KOPT-K1 (cell line): ENCODE measurements around the gene FSTL4.
"Not testable (repeated sequence)": the region's sequence is repeated elsewhere in the genome, so short reads cannot be mapped to it uniquely, and the experiment has no call there.

Source experiments
- H3K27ac ChIP-seq: fragments of 200-600 bp; sonication (generic); 2 replicates; pipeline ENCODE4 v1.5.1; 2016; ENCODE audit warnings: antibody characterized with exemption, mild to moderate bottlenecking, low read depth, low read length; ENCODE audit not compliant: poor library complexity, severe bottlenecking
- H3K36me3 ChIP-seq: fragments of 200-600 bp; sonication (generic); 2 replicates; pipeline ENCODE4 v1.5.1; 2017; ENCODE audit warnings: antibody characterized with exemption, mild to moderate bottlenecking, low read length, moderate library complexity; ENCODE audit not compliant: insufficient read depth
- H3K9me3 ChIP-seq: fragments of 200-600 bp; sonication (generic); 2 replicates; pipeline ENCODE4 v1.5.1; 2017; ENCODE audit warnings: antibody characterized with exemption, low read length, mild to moderate bottlenecking; ENCODE audit not compliant: insufficient read depth, poor library complexity, severe bottlenecking

Gene FSTL4

DNA sequence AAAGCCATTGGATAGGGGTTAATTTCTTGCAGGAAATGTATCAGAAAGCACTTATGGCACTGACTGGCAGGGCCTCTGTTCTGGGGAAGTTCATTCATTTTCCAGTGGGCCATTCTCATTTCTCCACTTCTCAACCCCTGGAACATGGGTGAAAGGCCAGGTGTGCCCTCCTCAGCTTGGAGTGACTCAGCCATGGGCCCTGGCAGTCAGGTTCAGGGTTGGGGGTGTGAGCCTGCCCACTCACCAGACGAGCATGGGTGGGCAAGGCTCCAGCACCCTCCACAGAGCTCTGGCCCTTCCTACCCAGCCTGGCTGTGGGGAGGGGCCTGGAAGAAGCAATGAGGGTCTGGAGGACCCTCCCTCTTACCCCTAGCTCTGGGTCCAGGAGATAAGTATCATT is 386.2 kb downstream of the FSTL4 start:
- Histone ChIP-seq H3K36me3 (no peaks in the 10 kb centered on the region), H3K9me3 (no peaks in the 10 kb centered on the region), H3K27ac (no peak overlapping the region)

DNA sequence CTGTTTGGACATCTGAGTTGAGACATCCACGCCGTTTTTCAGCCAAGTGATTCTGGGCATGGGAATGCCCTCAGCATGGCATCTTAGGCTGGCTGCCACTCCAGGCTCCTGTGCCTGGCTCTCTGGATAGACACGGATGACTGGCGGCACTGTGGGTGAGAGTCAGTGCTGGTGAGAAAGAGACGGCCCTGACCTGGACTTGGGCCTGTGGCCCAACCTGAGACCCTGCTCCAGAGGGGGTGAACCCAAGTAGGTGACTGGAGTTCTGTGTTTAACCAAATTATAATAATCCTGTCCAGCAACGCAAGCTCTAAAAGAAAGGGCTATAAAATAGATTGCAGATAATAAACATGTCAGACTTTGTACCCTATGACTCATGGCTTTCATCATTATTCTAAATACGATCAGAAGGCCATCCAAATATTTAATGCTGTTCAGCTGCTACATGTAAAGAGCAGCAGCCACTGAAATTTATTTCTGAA is 386.6 kb downstream of the FSTL4 start:
- H3K36me3 ChIP-seq, result no peaks in the 10 kb centered on the region
- no peak overlapping the region for H3K27ac ChIP-seq

GRCh38 chr5:133222979-133223378 is 389.4 kb downstream of the FSTL4 start:
- H3K9me3 ChIP-seq, result no peaks in the 10 kb centered on the region
- no peak overlapping the region for H3K27ac ChIP-seq
- H3K36me3 ChIP-seq, result no peaks in the 10 kb centered on the region

More for the DNA sequence above, 386.6 kb downstream of the FSTL4 start:
- H3K9me3 ChIP-seq, result no peaks in the 10 kb centered on the region

- Histone ChIP-seq H3K9me3 (no peaks in the 10 kb centered on the region), H3K36me3 (no peaks in the 10 kb centered on the region), H3K27ac (no peak overlapping the region)
These were observed 389.8 kb downstream of the FSTL4 start for GRCh38 chr5:133222521-133222920.

GRCh38 chr5:133222040-133222439 is 390.3 kb downstream of the FSTL4 start:
- H3K27ac ChIP-seq, result no peak overlapping the region

GRCh38 chr5:133220851-133221674 is 391.3 kb downstream of the FSTL4 start:
- Histone ChIP-seq H3K9me3 (no peaks in the 10 kb centered on the region), H3K27ac (no peak overlapping the region), H3K36me3 (no peaks in the 10 kb centered on the region)

More at GRCh38 chr5:133222040-133222439, 390.3 kb downstream of the FSTL4 start:
- Histone ChIP-seq H3K36me3 (no peaks in the 10 kb centered on the region), H3K9me3 (no peaks in the 10 kb centered on the region)

- Histone ChIP-seq H3K36me3 (no peaks in the 10 kb centered on the region), H3K9me3 (no peaks in the 10 kb centered on the region), H3K27ac (no peak overlapping the region)
These were observed 393.0 kb downstream of the FSTL4 start for GRCh38 chr5:133219296-133219695.

GRCh38 chr5:133216138-133216537 is 396.2 kb downstream of the FSTL4 start:
- not testable (repeated sequence) for H3K27ac ChIP-seq, H3K36me3 ChIP-seq, H3K9me3 ChIP-seq

DNA sequence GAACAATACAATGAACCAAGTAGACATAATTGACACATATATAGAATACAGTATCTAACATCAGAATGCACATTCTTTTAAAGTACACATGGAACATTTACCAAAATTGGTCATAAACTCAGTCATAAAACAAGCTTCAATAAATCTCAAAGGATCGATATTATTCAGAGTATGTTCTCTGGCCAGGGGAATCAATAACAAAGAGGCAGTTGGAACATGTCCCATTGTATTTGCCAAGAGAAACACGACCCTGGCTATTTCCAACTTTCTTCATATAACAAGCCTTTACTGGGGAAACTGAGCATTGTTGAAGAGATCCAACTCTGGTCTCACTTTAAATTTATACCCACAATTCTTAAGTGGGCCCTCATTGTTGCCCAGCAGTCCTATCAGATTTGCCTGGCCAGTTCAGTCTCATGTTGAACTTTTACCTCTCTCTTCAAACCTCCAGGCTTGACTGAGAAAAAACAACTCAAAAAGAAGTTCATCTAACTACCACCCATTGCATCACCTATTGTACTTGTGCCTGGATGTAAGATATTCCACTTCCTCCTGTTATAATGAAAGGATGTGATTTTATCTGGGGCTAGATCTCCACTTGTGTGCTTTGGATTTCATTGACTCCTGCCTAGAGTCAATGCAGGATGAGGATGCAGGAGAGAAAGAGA is 398.1 kb downstream of the FSTL4 start:
- H3K9me3 ChIP-seq, result no peaks in the 10 kb centered on the region
- no peaks in the 10 kb centered on the region for H3K36me3 ChIP-seq

GRCh38 chr5:133205649-133206048 is 406.7 kb downstream of the FSTL4 start:
- H3K9me3 ChIP-seq, result no peaks in the 10 kb centered on the region
- no peak overlapping the region for H3K27ac ChIP-seq
- H3K36me3 ChIP-seq, result no peaks in the 10 kb centered on the region

More for the DNA sequence above, 398.1 kb downstream of the FSTL4 start:
- H3K27ac ChIP-seq, result no peak overlapping the region

GRCh38 chr5:133205204-133205603 is 407.1 kb downstream of the FSTL4 start:
- Histone ChIP-seq H3K9me3 (no peaks in the 10 kb centered on the region), H3K36me3 (no peaks in the 10 kb centered on the region), H3K27ac (no peak overlapping the region)

GRCh38 chr5:133203317-133204305 is 408.7 kb downstream of the FSTL4 start:
- H3K36me3 ChIP-seq, result no peaks in the 10 kb centered on the region
- no peak overlapping the region for H3K27ac ChIP-seq
- no peaks in the 10 kb centered on the region for H3K9me3 ChIP-seq

DNA sequence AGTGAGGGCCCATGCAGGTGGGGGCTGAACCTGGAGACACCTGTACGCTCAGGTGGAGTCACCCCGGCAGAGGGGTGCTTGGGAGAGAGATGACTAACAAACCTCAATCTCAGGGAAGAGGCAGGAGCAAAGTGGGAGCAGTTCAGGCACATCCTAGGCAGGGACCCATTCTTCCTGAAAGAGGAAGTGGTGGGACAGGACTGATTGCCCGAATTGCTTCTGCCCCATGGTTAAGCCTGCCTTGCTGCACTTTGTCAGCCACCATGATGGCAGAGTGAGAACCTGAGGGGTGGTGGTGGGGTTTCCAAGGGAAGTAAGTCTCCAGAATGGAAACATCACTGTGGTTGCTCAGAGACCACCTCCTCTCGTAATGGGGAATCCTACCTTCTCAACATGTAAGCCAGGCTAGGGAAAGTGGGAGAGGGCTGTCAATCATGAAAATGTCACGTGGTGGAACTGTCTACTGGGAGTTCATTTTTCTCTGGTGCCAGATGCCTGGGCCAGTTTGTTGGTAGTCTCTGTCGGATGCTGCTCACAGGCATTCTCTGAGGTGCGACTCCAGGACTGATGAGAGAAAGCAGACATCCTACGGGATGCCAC is 410.2 kb downstream of the FSTL4 start:
- no peaks in the 10 kb centered on the region for H3K9me3 ChIP-seq
- no peak overlapping the region for H3K27ac ChIP-seq
- no peaks in the 10 kb centered on the region for H3K36me3 ChIP-seq

- Histone ChIP-seq H3K9me3 (no peaks in the 10 kb centered on the region), H3K36me3 (no peaks in the 10 kb centered on the region), H3K27ac (no peak overlapping the region)
These were observed 411.0 kb downstream of the FSTL4 start for GRCh38 chr5:133201310-133201709.
